Activated CD8-positive, alpha-beta memory T cell treated with anti-CD3 and anti-CD28 coated beads, Interleukin-2, amount 50 U/mL, for 48 hours (primary cell): ENCODE data around the gene LMBRD1.
"Not testable (repeated sequence)": the region's sequence is repeated elsewhere in the genome, so short reads cannot be mapped to it uniquely, and the experiment has no call there.

Experiments used
- DNase-seq: peaks from one replicate; pipeline ENCODE4 v3.0.0-alpha.2; 2020

The LMBRD1 gene

DNA sequence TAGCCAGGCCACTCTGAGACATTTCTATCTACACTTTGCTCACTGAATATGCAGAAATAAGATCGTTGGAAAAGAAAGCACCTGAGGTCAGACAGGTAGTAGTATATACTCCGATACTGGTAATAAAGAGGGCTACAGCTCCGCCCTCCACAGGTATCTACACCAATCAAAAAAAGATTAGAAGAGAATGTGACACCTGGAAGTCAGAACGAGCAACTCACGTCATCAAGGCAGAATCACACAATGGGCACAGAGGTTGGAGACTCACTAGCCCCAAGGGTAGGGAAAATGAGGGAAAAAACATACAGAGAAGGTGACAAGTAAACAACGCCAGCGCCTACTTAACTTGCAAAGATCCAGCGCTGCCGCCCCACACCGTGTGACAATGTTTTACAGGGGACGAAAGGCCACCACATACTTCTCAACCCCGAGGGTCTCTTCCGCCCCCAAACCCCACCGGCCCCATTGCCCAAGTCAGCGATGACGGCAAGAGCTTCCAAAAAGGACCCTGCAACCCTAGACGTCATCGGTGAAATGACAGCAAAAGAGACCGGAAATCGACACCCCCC is 653 bp downstream of the LMBRD1 start:
- no peak for DNase-seq

DNA sequence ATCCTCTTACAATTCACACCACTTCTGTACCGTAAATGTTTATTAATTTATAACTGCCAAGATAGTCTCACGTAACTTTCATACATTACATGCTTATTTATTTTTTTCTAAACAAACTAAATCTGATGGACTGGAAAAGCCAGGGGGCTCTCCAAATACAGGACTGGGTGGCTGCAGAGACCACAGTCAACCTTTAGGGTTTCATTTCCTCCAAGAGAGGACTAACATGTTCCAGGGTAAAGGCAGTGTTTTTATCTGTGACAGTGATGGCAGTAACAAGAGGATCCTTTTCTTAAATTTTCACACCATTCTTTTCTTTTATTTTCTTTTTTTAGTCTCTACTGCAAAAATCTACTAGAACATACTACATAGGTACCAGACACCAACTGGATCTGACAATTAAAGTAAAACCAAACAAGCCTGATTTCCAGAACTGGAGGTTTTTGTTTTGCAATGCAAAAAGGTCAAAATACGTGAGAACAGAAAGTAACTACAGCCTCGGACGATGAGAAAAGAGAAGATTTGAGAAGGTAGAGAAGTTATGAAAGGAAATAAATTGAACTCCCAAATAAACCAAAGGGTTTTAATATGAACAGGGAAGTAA is 1.2 kb downstream of the LMBRD1 start:
- no peak for DNase-seq

DNA sequence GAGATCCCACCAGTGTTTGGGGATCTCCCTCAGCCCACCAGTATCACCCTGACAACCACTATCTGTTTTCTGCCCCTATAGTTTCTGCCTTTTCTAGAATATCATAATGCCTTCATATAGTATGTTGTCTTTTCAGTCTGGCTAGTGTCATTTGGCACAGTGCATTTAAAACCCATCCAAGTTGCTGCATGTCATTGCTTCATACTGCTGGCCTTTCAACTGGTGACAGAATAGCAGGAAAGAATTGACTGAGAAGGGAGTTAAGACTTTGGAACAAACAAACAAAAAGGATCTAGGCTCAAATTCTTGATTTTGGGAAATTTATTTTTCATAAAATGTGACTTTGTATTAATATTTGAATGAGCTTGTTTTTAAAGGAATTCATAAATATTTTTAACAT is 4.5 kb downstream of the LMBRD1 start:
- no peak for DNase-seq

DNA sequence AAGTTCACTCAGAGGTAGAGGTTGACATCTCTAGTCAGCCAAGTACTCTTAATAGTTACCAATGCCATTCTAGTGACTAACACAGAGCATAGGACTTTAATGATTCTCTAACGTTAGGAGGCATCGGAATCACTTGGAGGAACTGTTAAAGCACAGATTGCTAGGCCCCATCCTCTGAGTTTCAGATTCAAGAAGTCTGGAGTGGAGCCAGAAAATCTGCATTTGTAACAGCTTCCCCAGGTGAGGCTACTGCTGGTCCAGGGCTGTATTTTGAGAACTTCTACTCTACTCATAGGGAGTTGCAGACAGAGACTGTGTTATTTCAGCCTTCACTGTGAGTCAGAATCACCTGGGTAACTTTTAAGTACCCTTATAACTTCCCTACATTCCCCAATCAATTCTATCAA is 5.7 kb downstream of the LMBRD1 start:
- no peak for DNase-seq

DNA sequence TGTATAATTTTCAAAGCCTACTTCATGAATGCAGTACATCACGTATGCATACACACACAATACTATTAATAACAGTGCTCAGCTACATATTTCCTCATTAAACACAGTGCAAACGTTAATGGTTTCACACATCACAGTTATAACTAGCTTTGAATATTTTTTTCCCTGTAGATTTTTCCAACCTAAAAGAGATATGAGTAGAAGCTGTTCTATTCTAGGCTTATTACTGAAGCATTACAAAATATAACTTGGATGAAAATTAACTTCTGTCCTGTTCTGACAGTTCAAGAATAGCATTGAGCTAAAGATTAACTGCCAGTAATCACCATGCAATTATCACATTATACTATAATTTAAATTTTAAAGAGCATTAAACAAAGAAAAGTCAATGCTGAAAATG is 6.2 kb downstream of the LMBRD1 start:
- DNase-seq: no peak

DNA sequence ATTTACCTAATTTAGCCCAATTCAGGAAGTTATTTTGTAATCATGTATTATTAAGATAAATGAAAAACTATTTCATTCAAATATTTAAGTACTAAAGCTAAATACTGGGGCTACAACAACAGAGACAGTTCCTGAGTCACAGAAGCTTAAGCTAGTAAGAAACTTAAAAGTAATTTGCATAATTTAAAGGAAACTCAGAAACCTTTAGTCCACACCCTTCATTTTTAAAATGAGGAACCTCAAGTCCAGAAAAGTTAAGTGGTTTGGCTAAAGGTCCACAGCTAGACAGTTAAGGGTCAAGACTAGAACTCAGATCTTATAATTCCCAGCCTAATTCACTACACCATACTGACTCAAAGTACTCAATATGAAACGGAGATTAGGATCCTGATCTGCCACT is 7.2 kb downstream of the LMBRD1 start:
- no peak for DNase-seq

DNA sequence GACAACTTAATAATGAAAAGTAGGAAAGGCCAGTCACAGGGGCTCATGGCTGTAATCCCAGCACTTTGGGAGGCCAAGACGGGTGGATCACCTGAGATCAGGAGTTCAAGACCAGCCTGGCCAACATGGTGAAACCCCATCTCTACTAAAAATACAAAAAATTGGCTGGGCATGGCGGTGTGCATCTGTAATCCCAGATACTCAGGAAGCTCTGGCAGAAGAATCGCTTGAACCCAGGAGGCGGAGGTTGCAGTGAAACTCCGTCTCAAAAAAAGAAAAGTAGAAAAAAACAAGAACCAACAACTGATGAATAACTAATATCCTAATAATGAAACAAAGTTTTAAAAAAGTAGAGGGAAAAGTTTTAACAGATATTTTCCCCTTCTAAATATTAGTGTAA is 9.4 kb downstream of the LMBRD1 start:
- not testable (repeated sequence) for DNase-seq

DNA sequence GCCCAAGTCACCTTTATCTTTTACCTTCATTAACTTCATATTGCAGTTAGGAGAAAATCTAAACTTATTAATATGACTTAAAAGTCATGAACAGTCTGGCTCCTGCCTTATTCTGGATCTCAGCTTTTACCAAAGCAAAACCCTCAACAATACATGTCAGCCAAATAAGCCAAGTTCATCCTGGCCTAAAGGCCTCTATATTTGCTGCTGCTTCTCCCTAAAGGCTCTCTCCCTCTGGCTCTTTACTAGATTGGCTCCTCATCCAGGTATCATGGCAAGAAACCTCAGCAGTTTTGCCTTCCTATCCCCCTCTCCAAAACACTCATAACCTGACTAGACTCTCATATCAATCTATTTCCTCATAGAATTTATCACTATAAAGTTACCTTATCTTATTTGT is 11.1 kb downstream of the LMBRD1 start:
- no peak for DNase-seq

DNA sequence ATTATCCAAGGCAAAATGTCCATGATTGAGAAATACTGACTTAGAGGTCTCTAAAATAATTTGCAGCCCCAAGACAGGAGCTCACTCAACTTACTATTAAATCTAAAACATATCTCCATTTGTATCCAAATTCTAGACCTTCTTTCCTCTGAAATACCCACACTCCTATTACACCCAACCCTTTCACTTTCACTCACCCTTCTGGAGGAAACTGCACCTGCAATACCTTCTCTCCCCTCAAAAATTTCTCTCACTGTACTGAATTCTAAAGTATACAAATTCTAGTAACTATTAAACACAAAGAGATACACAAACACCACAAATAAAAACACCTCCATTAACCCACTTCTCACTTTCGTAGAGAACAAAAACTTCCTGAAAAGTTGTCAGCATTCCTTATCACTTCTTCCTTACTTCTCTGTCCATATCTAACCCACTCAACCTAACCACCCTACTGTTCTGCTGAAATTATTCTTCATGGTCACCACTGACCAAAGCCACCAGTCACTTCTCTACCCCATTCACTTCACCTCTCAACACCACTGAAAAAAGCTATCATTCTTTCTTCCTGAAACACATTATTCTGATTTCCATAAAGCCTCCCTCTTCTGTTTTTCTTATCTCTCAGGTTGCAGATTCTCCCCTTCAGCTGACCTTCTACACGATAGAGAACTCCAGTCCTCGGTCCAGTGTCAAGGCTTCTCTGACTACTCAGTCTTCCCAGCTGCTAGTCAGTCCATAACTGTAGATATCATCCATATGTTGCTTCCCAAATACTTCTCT is 12.0 kb downstream of the LMBRD1 start:
- no peak for DNase-seq

DNA sequence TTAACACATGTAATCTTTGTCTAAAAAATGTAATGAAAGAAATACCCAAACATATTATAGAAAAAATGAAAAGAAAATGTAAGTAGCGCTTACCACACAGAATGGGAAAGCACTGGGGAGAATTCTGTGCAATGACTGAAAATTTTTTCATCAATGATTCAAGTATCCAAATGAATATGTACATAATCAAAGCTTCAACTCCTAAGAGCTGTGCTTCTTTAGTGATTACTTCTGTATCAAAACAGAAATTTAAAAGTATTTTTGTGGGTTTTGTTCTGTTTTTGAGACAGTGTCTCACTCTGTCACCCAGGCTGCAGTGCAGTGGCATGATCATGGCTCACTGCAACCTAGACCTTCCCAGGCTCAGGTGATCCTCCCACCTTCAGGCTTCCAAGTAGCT is 13.7 kb downstream of the LMBRD1 start:
- no peak for DNase-seq

DNA sequence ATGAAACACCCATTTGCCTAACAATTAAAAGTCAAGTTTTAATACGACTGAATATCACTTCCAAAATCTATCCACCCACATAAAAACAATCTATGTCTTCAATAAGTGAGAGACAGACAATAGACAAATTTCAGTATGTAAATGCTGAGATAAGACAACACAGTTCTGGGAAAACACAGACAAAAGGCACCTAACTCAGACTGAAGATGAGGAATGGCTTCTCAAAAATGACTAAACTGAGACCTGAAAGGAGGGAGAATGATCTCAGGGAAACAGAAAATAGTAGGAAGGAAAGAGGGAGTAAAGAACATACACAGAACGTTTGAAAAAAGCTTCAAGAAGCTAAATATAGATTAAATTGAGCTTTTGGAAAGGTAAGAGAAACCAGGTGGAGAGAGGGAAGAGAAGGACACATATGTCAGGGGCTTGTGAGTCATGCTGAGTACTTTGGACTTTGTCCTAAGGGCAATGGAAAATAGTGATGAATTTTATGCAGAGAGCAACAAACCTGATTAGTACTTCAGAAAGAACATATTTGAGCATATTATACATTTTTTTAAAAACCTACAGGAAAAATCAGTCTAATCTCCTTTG is 16.1 kb downstream of the LMBRD1 start:
- DNase-seq: no peak

DNA sequence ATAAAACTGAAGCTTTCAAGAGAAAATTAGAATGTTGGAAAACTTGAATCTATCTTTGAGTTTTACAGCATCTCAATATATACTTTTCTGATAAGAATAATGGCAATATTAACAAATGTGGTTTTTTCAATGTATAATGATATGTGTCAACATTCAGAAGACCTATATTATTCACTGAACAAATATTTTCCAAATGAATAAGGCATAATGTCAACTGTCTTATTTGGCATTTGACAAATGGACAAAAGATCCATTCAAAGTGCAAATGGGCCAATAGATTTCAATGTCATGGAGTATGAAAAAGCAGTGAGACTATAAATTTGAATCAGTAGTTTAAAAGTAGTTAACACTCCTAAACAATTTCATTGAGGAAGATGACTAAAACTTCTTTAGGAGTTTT is 20.9 kb downstream of the LMBRD1 start:
- DNase-seq: no peak

DNA sequence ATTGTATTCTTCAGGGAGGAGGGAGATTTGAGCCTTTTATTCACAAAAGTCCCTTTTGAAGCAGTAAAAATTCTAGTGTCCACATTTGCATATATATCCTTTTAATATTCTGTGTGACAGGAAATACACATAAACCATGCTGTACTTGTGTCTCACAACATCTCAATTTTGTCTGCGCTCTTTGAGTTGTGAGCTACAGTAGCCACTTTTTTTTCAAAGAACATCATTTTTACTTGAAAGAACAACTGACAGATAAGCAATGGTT is 21.3 kb downstream of the LMBRD1 start:
- no peak for DNase-seq

DNA sequence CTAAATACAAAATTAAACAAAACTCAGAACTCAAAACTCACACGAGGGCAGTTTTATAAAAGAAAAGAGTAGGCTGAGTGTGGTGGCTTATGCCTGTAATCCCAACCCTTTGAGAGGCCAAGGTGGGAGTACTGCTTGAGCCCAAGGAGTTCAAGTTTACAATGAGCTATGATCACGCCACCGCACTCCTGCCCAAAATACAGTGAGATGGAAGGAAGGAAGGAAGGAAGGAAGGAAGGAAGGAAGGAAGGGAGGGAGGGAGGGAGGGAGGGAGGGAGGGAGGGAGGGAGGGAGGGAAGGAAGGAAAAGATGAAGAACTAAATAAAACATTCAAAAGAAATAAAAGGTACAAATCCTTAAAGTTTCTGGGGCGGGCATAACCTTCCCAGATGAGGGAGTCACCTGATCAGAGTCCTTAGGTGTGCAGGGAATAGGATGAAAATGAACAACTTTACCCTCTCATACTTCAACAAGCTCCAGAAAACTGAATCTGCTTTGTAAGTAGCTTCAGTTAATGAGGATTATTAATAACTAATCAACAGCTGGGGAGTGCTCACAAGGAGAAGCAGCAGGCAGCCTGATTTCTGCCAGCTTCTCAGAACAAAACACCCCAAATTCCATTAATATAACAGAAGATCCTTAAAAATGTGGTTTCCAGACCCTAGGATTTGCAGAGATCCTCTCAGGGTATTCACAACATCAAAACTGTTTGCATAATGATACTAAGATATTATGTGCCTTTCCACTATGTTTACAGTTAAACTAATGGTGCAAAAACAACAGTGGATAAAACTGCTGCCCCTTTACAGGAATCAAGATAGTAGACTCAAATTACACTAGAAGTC is 21.8 kb downstream of the LMBRD1 start:
- no peak for DNase-seq

DNA sequence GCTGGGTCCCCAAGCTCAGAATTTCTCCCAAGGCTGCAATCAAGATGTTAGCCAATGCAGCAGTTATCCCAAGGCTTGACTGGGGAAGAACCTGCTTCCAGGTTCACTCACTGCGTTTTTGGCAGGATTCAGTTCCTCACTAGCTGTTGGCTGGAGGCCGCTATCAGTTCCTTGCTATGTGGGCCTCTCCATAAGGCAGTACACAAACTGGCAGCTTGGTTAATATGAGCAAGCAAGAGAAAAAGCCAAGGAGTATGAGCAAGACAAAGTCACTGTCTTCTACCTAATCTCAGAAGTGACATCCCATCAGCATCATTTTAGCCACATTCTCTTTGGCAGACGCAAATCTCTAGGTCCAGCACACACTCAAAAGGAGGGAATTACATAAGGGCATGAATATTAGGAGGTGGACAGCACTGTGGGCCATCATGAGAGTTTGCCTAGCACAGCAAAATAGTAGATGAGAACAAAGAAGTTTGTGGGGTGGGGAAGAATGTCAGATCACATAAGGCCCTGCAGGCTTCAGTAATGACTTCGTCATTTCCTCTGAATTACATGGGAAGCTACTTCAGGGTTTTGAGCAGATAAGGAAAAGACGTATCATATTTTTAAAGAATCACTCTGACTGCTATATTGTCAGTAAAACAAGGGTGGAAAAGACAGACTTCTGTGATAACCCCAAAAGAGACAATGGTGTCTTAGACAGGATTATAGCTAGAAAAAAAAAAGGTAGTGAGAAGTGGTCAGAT is 25.5 kb downstream of the LMBRD1 start:
- no peak for DNase-seq

DNA sequence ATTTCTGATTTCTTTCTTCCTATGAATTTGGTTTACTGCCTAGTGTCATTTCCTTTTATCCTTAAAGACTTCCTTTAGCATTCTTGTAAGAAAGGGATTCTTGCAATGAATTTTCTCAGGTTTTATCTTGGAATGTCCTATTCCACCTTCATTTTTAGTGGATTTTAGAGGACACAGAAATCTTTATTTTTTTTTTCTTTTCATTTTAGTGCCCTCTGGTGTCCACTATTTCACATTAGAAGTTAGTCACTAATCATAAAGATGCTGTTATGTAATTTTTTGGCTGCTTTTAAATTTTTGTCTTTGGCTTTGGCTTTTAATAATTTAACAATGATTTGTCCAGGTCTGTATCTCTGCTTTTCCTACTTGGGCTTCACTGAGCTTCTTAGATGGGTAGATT is 28.1 kb downstream of the LMBRD1 start:
- DNase-seq: no peak

DNA sequence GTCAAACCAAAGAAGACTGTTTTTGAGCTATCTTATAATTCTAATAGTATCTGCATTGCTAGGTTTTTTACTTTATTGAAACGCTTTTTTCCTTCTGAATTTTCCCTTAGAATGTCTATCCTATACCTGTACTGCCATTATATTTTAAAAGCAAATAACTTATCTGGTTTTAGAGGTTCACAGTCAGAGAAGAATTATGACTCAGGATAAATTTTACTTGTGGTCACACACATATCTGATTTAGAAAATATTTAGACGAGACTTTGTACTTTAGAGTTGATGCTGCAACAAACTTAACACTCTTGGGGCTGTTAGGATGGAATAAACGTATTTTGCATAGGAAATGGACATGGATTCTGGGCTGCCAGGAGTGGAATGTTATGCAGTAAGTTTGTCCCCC is 33.0 kb downstream of the LMBRD1 start:
- DNase-seq: no peak

DNA sequence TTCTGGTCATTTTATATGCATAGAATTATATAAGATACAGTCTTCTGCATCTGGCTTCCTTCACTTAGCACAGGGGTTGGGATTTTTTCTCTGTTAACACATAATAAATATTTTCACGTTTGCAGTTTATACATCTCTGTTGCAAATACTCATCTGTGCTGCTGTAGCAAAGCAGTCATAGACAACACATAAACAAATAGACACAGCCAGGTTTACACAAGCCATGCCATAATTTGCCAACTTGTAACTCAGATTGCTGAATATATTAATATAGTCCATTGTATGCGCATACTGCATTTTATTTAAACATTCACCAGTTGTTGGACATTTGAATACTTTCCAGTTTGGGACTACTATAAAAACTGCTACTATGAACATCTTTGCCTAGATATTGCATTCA is 35.0 kb downstream of the LMBRD1 start:
- DNase-seq: no peak

DNA sequence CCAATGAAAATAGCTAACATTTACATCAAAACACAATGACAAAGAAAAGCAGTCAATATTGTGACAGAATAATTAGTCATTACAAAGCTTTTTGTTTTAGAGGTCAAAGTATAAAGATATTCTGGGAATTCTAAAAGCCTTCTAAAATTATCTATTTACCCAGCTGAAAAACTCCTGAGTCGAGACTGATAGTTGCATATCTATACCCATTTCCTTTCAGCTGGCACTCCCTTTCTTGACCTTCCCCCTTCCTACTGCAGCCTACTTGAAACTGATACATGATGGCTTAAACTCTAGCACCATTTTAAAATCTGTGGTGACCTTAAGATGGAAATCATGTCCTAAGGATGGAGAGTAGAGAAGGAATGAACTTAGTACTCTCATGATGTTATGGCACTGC is 38.6 kb downstream of the LMBRD1 start:
- no peak for DNase-seq

DNA sequence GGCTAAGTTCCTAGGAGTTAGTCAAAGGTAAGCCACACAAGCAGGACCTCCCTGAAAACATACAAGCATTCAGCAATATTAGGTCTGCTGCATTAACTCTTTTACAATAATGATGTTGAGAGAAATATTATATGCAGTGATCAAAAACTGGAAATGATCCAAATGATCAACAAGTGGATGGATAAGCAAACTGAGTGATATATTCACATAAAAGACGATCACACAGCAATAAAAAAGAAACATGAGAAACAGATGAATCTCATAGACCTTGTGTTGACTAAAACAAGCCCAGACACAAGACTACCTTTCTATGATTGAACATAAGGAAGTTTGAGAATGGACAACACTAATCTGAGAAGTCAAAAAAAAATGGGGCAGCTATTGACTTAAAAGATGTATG is 39.9 kb downstream of the LMBRD1 start:
- DNase-seq: no peak

DNA sequence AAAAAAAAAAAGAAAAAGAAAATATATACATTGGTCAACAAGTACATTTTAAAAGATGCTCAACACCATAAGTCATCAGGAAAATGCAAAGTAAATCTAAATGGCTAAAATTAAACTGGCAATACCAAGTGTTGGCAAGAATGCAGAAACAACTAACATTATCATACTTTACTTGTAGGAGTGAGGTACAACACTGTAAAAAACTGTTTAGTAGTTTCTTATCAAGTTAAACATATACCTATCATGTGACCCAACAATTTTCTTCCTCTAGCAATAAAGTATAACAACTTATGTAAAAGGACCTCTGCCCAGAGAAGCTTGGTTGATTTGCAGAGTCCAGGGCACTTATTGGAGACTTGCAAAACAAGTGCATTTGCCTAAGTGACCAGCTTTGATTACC is 40.4 kb downstream of the LMBRD1 start:
- DNase-seq: no peak

DNA sequence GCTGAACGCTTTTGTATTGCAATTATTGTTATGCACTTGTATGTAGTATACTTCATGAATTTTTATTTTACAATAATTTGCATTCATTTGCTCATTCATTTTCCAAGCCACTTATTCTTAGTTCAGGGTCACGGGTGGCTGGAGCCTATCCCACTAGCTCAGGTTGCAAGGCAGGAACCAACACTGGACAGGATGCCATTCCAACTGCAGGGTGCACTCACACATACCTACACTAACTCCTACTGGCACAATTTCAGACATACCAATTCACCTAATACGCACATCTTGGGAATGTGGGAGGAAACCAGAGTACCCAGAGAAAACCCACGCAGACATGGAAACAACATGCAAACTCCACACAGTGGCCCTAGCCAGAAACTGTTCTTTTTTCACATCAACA is 61.8 kb downstream of the LMBRD1 start:
- no peak for DNase-seq

DNA sequence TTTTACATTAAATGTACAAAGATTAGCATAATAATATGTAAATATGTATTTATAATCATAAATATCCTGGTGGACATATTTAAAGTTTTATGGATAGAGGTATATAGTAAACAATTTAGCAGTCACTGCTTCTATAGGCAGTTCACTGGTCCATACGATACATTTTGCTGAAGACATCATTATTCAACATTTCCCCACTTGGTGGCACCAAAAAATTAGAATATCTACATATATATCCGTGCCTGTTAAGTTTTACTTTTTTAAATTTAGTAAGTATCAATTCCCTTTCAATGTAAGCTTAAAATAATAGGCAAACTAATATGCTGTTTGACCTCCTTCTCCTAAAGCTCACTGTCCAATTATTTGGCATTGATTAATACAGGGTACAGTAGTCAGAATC is 64.2 kb downstream of the LMBRD1 start:
- no peak for DNase-seq
